ENCODE results near the gene ADAMTS8.

GRCh38 chr11:130386056-130386455 lies 42.4 kb downstream of the ADAMTS8 start:
- TF ChIP-seq CTCF (IDR thresholded peaks at IDR 0.05) (no peak), POLR2A (IDR thresholded peaks at IDR 0.05) (no peak)

Data from thyroid gland (tissue), 4 donors.